Activated CD4-positive, alpha-beta T cell treated with anti-CD3 and anti-CD28 coated beads, Interleukin-2, amount 50 U/mL, for 4 hours (primary cell): Measurements from ENCODE around the gene PPM1H.

Source experiments
- DNase-seq, 2 experiments: peaks; one replicate each; pipeline ENCODE4 v3.0.0-alpha.2; 2020

PPM1H gene

GRCh38 chr12:62726471-62726980 lies 208.4 kb downstream of the PPM1H start:
- no peak for DNase-seq

- no peak for DNase-seq
Measured at GRCh38 chr12:62725781-62726180, 209.2 kb downstream of the PPM1H start.

DNA sequence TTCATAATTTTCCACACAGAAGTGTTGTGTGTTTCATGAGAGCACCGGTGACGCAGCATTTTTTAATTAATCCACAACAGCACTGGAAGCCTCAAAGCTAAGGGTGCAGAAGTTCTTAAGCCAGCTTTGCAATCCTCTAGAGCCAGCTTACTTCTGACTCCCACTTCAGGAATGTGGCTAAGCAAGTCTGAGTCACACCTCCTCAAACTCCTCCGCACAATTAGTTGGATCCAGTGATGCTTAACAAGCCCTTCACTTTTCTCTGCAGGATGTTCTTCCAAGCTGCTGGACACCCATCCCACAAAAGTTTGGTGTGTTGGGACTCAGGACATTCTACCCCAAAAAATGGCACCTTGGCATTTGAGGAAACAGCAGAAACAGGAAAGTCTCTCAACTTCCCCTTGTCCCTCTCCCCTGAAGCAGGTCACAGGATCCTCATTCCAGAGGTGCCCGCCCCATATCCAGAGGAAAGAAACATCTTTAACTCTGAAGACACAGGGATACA lies 210.0 kb downstream of the PPM1H start:
- no peak for DNase-seq

DNA sequence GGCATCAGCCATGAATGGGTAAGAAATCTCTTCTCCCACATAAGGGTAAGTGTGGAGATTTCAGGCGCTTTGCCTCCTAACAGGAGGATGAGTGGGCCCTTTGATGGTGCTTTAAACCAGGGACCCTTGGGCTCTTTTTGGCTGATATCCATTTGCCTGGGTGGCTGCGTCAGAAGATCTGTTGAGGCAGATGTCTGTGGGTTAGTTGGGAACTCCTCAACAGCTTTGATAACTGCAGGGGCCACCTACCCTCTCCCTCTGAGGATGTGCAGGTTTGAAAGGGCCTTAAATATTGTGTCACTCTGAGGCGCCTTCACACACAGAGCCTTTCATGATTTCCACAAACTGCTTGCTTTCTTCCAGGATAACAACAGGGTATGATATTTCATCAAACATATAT lies 210.7 kb downstream of the PPM1H start:
- no peak for DNase-seq

DNA sequence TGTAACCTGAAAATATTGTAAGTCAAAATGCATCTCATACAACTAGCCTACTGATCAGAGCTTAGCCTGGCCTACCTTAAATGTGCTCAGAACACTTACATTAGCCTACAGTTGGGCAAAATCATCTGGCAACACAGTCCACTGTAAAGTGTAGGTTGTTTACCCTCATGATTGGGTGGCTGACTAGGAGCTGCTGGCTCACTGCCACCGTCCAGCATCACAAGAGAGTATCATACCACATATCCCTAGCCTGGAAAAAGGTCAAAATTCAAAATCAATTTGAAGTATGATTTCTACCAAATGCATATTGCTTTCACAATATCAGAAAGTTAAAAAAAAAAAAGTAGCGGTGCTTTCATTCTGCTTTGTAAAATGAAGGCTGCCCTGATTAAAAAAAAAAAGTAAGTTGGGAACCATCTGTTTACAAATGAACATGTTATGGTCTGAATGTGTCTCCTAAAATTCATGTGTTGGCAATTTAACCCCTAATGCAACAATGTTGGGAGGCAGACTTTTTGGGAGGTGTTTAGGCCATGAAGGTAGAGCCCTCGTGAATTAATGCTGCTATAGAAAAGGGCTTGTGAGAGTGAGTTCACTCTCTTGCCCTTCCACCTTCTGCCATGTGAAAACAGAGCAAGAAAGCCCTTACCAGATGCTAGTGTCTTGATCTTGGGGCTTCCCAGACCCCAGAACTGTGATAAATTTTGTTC lies 211.8 kb downstream of the PPM1H start:
- no peak for DNase-seq

DNA sequence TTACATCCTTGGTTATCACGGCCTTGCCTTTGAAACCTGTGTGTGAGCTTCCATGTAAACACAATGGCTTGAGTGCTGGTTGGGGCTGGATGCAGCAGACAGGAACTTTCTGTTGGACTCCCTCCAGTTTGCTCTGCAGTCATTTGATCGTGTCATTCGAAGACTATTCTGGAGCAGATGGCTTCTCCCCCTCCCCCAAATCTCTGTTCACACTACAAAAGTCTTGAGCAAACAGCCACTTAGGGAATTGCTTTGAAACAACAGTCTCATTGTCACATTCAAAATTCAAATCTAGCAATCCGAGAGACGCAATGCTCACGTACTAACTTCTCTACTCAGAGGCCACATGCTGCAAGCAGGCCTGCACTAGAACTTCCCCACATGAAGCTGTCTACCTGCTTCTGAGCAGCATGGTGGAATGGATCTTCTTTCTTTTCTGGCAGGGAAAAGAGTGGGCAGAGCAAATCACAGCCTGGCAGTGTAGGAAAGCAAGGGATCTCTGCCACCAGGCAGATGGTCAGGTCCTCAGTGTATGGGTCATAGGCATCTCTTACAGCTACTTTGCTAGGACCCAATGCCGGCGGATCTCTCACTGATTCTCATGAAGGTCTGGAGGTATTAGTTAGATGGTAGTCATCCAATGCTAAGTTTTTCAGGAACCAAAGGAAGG lies 214.2 kb downstream of the PPM1H start:
- no peak for DNase-seq

- DNase-seq, result no peak
Measured at GRCh38 chr12:62720025-62720424, 214.9 kb downstream of the PPM1H start.

- DNase-seq, result no peak
Measured at GRCh38 chr12:62718762-62719426, 216.1 kb downstream of the PPM1H start.

DNA sequence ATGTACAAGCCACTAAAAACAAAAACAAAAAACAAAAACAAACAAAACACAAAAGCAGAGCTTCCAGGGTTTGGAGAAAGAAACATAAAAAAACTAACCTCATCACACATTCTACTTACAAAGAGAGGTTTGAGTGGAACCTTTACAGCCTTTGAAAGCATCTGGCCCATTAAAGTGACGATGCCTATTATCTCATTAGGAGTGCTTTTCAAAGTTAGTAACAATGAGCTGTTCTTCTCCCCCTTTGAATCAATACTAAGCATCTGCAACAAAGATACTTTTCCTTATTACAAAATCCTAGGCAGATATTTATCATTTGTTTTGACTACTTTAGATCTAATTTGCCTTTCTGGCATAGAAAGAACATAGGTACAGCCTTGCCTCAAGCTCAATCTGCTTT lies 217.3 kb downstream of the PPM1H start:
- DNase-seq, result no peak

GRCh38 chr12:62716866-62717525 lies 218.0 kb downstream of the PPM1H start:
- DNase-seq, result no peak

- no peak for DNase-seq
Measured at GRCh38 chr12:62716037-62716436, 218.9 kb downstream of the PPM1H start.

- DNase-seq, result no peak
Measured at GRCh38 chr12:62714774-62715721, 219.9 kb downstream of the PPM1H start.

DNA sequence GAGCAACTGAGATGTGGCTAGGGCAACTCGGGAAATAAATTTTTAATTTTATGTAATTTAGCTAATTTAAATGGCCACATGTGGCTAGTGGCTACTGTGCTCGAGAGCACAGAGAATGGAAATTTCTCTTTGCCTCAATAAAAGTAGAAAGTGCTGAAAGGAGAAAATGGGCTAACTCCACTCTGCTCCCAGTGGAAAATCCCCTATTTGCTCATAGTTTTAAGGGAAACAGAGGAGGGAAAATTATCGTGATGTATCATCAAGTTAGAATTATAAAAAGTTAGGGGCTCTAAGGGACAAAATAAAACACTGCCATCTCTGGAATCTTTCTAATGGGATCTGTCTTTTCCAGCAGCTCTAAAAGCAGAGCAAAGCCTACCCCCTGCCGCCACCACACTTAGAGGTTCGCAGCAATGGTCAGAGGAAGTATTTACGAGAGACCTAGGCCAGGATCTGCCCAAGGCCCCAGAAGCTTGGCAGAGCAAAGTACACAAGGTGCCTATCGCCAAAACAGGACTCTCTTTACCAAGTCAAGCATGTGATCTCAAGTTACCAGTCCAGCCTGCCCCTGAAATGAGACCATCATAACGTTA lies 220.7 kb downstream of the PPM1H start:
- no peak for DNase-seq

- DNase-seq, result no peak
Measured at GRCh38 chr12:62713723-62714122, 221.2 kb downstream of the PPM1H start.

GRCh38 chr12:62712681-62713573 lies 222.0 kb downstream of the PPM1H start:
- DNase-seq, result no peak

DNA sequence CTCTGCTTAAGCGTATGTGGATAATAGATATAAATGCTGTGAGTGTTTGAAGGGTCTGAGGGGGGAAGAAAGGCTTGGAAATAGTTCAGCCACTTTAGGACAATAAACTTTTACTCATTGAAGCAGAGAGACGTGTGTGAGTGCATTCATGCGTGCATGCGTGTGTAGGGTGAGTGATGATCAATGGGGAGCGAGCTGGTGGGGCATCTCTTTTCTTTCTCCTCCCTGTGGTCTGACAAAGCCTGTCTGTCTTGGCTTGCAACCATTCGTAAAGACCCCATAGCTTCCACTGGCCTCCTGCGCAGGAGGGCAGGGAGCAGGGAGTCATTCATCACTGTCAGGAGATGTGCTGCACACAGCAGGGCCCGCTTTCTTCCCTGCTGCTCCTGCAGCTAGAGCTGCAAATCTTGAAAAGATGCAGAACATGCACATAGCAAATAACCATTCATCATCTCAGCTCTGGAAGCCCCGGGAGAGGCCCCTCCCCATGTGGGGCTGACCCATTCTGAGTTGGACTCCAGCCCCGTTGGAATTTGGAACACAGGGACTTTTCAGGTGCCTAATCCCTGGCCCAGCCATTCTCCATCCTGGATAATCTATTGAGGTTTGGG lies 223.2 kb downstream of the PPM1H start:
- no peak for DNase-seq

- no peak for DNase-seq
Measured at GRCh38 chr12:62709311-62709710, 225.6 kb downstream of the PPM1H start.

DNA sequence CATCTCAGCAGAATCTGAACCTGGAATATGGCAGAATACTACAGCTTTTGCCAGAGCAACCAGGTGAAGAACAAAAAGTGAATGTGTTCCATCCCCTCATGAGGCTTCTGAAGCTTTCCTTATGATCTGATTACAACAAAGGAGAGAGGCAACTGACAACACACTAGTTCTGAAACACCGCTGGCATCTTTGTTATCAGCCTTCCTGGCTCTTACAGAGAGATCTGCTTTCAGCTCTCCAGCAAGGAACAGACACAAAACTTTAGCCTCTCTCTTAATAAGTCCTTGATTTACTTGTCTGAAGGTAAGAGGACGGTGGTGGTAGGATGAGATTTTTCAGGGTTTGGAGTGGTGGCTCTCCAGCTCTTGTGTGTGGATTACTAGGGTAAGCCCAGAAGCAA lies 227.0 kb downstream of the PPM1H start:
- no peak for DNase-seq

GRCh38 chr12:62705846-62706245 lies 229.1 kb downstream of the PPM1H start:
- DNase-seq, result no peak

DNA sequence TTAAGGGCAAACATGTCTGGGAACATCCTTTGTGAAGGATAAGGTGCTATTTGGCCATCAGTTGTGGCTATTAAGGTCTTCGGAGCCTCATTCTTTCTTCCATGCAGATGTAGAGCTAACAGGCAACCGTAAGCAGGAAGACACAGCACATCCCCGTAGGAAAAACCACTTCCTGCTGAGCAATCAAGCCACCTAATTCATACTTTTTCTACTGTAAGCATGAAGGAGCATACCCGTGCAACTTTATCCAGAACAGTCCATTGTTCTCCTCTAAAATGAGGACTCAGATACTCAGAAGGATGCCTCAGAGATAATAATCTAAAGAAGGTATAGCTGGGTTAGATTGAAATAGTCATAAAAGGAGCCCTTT lies 232.0 kb downstream of the PPM1H start:
- DNase-seq, result no peak
